CD4-positive, alpha-beta T cell treated with Interleukin-6 at 100 ng/mL for 8 hours (primary cell): Measurements from ENCODE around the gene SOCS1.

ENCODE experiments used
- DNase-seq: peaks from one replicate; pipeline ENCODE4 v3.0.0-alpha.2; 2020; ENCODE audit warnings: mixed read lengths, low spot score

SOCS1 gene

DNA sequence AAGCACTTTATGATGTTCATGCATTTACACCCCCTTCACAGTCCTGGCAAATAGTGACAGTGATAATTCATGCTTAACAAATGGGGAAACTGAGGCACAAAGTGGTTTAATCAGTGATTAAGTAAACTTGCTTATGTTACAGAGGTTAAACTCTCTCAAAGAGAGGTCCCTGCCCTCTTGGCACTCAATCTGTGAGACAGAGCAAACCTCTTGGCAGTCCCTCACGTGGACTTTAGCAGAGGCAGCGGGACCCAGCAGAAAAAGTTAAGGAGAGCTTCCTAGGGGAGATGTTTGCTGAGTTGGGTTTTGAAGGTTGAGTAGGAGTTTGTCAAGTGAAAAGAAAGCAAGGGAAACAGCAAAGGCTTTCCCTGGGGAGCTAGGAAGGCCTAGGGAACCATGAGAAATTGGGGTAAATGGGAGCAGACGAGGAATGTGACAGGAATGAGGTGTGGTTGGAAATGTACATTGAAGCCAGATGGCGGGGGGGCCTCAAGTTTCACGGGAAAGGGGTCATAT, 10.7 kb downstream of the SOCS1 start:
- no peak for DNase-seq

GRCh38 chr16:11242658-11243057, 13.3 kb downstream of the SOCS1 start:
- no peak for DNase-seq

GRCh38 chr16:11241480-11242204, 14.4 kb downstream of the SOCS1 start:
- no peak for DNase-seq

GRCh38 chr16:11240636-11241473, 15.1 kb downstream of the SOCS1 start:
- no peak for DNase-seq

DNA sequence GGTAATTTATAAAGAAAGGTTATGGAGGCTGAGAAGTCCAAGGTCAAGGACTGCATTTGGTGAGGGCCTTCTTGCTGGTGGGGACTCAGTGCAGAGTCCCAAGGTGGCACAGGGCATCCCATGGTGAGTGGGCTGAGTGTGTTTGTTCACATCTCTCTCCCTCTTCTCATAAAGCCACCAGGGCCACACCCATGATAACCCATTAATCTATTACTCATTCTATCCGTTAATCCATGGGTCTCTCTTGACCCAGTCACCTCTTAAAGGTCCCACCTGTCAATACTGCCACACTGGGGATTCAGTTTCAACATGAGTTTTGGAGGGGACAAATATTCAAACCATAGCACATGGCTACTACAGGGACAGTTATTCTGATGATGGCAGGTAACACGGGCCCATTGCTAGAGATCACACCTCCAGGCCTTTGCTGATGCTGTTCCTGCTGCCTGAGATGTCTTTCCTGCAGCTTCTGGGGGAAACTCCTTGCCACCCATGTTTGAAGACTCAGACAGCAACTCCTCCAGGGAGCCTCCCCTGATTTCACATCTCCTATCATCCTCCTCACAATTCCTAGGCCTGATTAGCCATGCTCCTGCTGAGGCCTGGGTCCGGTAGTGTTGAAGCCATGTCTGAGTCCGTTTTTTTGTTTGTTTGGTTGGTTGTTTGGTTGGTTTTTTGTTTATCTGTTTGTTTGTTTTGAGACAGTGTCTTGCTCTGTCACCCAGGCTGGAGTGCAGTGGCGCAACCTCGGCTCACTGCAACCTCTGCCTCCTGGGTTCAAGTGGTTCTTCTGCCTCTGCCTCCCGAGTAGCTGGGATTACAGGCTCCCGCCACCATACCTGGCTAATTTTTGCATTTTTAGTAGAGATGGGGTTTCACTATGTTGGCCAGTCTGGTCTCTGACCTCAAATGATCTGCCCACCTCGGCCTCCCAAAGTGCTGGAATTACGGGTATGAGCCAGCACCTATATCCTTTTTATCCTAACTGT, 16.1 kb downstream of the SOCS1 start:
- DNase-seq = no peak

- DNase-seq = no peak
Observed at GRCh38 chr16:11238272-11239202, 17.5 kb downstream of the SOCS1 start.

GRCh38 chr16:11236461-11237254, 19.3 kb downstream of the SOCS1 start:
- DNase-seq = no peak

DNA sequence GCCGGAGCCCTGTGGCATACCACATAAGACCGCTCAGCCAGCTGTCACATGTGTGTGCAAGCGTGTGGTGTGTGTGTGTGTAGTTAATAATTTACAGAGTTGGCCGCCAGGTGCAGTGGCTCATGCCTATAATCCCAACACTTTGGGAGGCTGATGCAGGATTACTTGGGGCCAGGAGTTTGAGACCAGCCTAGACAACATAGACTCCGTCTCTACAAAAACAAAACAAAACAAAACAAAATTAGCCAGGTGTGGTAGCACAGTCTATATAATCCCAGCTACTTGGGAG, 20.4 kb downstream of the SOCS1 start:
- no peak for DNase-seq

- no peak for DNase-seq
Observed at GRCh38 chr16:11234884-11235702, 20.9 kb downstream of the SOCS1 start.

- DNase-seq = peak; percentile 49
Observed at GRCh38 chr16:11233727-11234376, 22.2 kb downstream of the SOCS1 start.

GRCh38 chr16:11232852-11233726, 22.9 kb downstream of the SOCS1 start:
- DNase-seq = peak; percentile 86

DNA sequence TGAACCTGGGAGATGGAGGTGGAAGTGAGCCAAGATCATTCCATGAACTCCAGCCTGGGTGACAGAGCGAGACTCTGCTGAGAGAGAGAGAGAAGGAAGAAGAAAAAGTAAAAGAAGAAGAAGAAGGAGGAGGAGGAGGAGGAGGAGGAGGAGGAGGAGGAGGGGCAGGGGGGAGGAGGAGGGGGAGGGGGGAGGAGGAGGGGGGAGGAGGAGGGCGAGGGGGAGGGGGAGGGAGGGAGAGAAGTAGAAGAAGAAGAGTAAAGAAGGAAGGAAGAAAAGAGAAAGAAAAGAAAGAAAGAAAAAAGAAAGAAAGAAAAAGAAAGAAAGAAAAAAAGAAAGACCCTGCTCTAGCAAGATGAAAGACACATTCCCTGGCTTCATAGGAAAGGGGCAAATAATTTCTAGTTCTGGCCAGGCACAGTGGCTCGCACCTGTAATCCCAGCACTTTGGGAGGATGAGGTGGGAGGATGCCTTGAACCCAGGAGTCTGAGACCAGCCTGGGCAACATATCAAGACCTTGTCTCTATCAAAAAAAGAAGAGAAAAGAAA, 23.6 kb downstream of the SOCS1 start:
- DNase-seq = no peak

- no peak for DNase-seq
Observed at GRCh38 chr16:11231367-11231970, 24.5 kb downstream of the SOCS1 start.

- DNase-seq = no peak
Observed at GRCh38 chr16:11229906-11230305, 26.1 kb downstream of the SOCS1 start.

DNA sequence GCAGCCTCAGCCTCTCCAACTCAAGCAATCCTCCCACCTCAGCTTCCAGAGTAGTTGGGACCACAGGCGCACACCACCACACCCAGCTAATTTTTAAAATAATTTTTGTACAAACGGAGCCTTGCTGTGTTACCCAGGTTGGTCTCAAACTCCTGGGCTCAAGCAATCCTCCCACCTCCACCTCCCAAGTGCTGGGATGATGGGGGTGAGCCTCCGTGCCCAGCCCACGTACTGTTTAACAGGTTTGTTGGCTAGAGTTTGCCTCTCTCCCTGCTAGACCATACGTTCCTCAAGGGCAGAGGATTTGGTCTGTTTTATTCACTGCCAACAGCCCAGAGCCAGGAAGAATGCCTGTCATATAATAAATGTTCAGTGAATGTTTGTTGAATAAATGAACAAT, 26.6 kb downstream of the SOCS1 start:
- no peak for DNase-seq

DNA sequence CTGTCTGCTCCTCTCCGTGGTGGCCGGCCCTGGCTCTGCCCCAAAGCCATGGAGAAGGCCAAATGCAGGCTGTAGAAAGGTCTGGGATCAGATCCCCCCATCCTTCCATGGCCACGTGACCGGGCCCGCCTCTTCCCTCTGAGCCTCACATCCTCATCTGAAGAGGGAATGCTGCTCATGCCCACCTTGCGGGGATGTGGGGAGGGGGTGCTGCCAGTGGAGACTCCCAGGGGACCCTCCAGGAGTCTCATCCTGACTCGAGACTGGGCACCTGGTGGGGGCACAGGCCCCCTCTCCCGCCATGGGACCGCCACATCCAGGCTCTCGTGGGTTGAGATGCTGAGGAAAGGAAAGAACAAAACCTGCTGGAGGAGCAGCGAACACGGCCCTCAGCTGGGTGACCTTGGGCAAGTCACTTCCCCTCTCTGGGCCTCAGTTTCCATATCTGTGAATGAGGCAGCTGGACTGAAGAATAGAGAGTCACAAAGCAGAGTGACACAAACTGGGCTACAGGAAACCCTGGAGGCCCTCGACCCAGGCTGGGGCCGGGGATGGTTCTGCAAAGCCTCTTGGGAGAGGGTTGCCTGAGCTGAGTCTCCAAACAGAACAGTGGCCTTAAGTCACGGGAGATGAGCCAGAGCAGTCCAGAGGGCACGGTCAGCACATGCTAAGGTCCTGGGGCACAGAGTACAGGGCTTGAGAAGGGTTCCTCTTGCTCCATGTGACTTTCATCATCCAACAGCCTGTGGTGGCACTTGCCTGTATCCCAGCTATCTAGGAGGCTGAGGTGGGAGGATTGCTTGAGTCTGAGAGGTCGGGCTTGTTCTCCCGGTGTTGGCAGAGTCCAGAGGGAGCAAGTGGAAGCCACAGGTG, 30.1 kb downstream of the SOCS1 start:
- DNase-seq = no peak
